ENCODE measurements around the gene PLEKHD1. TPM values are rescaled to one million over a fixed set of nuclear protein-coding genes. Genes with fewer than 3 reads are reported as not detected.

Gene PLEKHD1
- total and polyA plus RNA-seq, 2 of the 8 experiments (the other 6 are each of a cell fraction or from before 2014, with no cell fraction given), result 0.24 to 0.48 TPM

- H3K27me3 ChIP-seq (replicated peaks in 1 of 4; ENCODE audit: control insufficient read depth in 3 of 4, extremely low read depth in 1 of 4, insufficient read depth in 3 of 4, low read length in 3 of 4), result no peaks in the 10 kb centered on the region
- no peak overlapping the region for H3K4me2 ChIP-seq (ENCODE audit: insufficient read depth in 1 of 2, low read depth in 2 of 2, low read length in 2 of 2)
- no peak for DNase-seq (ENCODE audit: low read depth in 1 of 2, low spot score in 2 of 2)
- no peak overlapping the region for H3K56ac ChIP-seq (replicated peaks; ENCODE audit: insufficient read length, low read depth, low read length)
- ChIA-PET CTCF (ENCODE audit: partially characterized antibody) (interaction anchor here (0.6 to 2.2 kb wide), 6 partner anchors 10 to 42 kb away, joined by 3 to 12 read pairs (median 6); no protein-coding TSS in a partner anchor), POLR2A (ENCODE audit: partially characterized antibody) (no interaction called here)
- no peaks in the 10 kb centered on the region for H3K23me2 ChIP-seq (ENCODE audit: low read depth, low read length)
- H3K36me3 ChIP-seq (ENCODE audit: control insufficient read depth in 2 of 4, insufficient read depth in 4 of 4, low read length in 3 of 4), result no peaks in the 10 kb centered on the region
- H4K8ac ChIP-seq (ENCODE audit: extremely low read depth, insufficient read depth, low read length), result no peak overlapping the region
- H3K18ac ChIP-seq (ENCODE audit: extremely low read depth, low read length), result no peak overlapping the region
- no peaks in the 10 kb centered on the region for H3K79me2 ChIP-seq (ENCODE audit: control insufficient read depth in 1 of 2, insufficient read depth in 2 of 2, low read length in 2 of 2)
- H3K4ac ChIP-seq (replicated peaks; ENCODE audit: insufficient read length, low read depth, low read length), result no peak overlapping the region
- no peak overlapping the region for H3K9ac ChIP-seq (replicated peaks in 1 of 4; ENCODE audit: extremely low read depth in 1 of 4, low read depth in 3 of 4, low read length in 3 of 4)
- WGBS, 2 experiments (ENCODE audit: extremely low coverage in 1 of 2, insufficient coverage in 1 of 2, insufficient read length in 1 of 2, insufficient replicate concordance in 2 of 2, low coverage in 1 of 2, low lambda C conversion rate in 2 of 2, missing lambda C conversion rate in 1 of 2), result 72% methylated on average over 3 of the region's 3 CpGs; no CpG with 5 or more reads in 1 of the 2 experiments
- H2BK5ac ChIP-seq (ENCODE audit: low read depth, low read length), result no peak overlapping the region
- H4K20me1 ChIP-seq (replicated peaks in 1 of 2; ENCODE audit: control insufficient read depth in 1 of 2, insufficient read depth in 2 of 2, low read length in 2 of 2), result no peaks in the 10 kb centered on the region
- H4K91ac ChIP-seq (replicated peaks; ENCODE audit: insufficient read length, low read length), result no peak overlapping the region
- H3K4me3 ChIP-seq (ENCODE audit: extremely low read depth in 1 of 4, insufficient read depth in 2 of 4, low read depth in 3 of 4, low read length in 4 of 4), result no peak overlapping the region
- H3K4me1 ChIP-seq (replicated peaks in 1 of 4; ENCODE audit: control insufficient read depth in 3 of 4, insufficient read depth in 4 of 4, low read length in 3 of 4), result no peaks in the 10 kb centered on the region
- no peak overlapping the region for H2AFZ ChIP-seq (ENCODE audit: low read length)
- H2BK12ac ChIP-seq (ENCODE audit: low read depth, low read length), result no peak overlapping the region
- no peak overlapping the region for H2AK5ac ChIP-seq (ENCODE audit: low read depth, low read length)
- no peak overlapping the region for H2BK15ac ChIP-seq (ENCODE audit: low read length)
- FAIRE-seq, result no peak
- H3K23ac ChIP-seq (ENCODE audit: insufficient read length), result no peak overlapping the region
- no peak overlapping the region for H4K5ac ChIP-seq (ENCODE audit: insufficient read length, low read depth, low read length)
- H3K9me3 ChIP-seq (ENCODE audit: insufficient read depth in 2 of 2, low read depth in 1 of 2, low read length in 1 of 2), result no peaks in the 10 kb centered on the region
- H2BK120ac ChIP-seq (replicated peaks; ENCODE audit: low read depth, low read length), result no peak overlapping the region
- no peak overlapping the region for H2BK20ac ChIP-seq (ENCODE audit: low read length)
- no peak overlapping the region for H3K27ac ChIP-seq (ENCODE audit: low read depth, low read length)
- H3K79me1 ChIP-seq (ENCODE audit: low read depth, low read length), result no peaks in the 10 kb centered on the region
- H3K14ac ChIP-seq (ENCODE audit: insufficient read length), result no peak overlapping the region
- TF ChIP-seq E2F6 (IDR thresholded peaks at IDR 0.05), result no peak
- no peak for TF ChIP-seq JUND (IDR thresholded peaks at IDR 0.05; ENCODE audit: low read length)
- TF ChIP-seq SP2 (IDR thresholded peaks at IDR 0.05; ENCODE audit: low read length), result no peak
- no peak for TF ChIP-seq EGR1 (IDR thresholded peaks at IDR 0.05; ENCODE audit: borderline replicate concordance, low read depth, low read length)
- TF ChIP-seq GTF2F1 (IDR thresholded peaks at IDR 0.05; ENCODE audit: borderline replicate concordance, low read depth, low read length), result no peak
- no peak for TF ChIP-seq BRCA1 (IDR thresholded peaks at IDR 0.05; ENCODE audit: low read depth, low read length)
- TF ChIP-seq JUN (IDR thresholded peaks at IDR 0.05; ENCODE audit: low read depth, low read length), result no peak
- TF ChIP-seq TAF1 (IDR thresholded peaks at IDR 0.05; ENCODE audit: low read depth, low read length), result no peak
- no peak for TF ChIP-seq RAD21 (IDR thresholded peaks at IDR 0.05 in 1 of 2, conservative IDR thresholded peaks at IDR 0.05 in 1 of 2; ENCODE audit: low read depth in 2 of 2, low read length in 2 of 2)
- TF ChIP-seq, protein P1, sequence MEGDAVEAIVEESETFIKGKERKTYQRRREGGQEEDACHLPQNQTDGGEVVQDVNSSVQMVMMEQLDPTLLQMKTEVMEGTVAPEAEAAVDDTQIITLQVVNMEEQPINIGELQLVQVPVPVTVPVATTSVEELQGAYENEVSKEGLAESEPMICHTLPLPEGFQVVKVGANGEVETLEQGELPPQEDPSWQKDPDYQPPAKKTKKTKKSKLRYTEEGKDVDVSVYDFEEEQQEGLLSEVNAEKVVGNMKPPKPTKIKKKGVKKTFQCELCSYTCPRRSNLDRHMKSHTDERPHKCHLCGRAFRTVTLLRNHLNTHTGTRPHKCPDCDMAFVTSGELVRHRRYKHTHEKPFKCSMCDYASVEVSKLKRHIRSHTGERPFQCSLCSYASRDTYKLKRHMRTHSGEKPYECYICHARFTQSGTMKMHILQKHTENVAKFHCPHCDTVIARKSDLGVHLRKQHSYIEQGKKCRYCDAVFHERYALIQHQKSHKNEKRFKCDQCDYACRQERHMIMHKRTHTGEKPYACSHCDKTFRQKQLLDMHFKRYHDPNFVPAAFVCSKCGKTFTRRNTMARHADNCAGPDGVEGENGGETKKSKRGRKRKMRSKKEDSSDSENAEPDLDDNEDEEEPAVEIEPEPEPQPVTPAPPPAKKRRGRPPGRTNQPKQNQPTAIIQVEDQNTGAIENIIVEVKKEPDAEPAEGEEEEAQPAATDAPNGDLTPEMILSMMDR (IDR thresholded peaks at IDR 0.05; ENCODE audit: control extremely low read depth in 1 of 3, insufficient read depth in 1 of 3, low read depth in 1 of 3, low read length in 3 of 3), result no peak
Measured at GRCh38 chr14:69532561-69533340, 48.2 kb downstream of the PLEKHD1 start.
